Measurements from ENCODE around the gene SGCE.

GRCh38 chr7:94618126-94618525, 37.8 kb downstream of the SGCE start:
- TF ChIP-seq EZH2 (IDR thresholded peaks at IDR 0.05; ENCODE audit: borderline replicate concordance, control insufficient read depth, low read depth, low read length) (no peak), CTCF (IDR thresholded peaks at IDR 0.05 in 2 of 3, conservative IDR thresholded peaks at IDR 0.05 in 1 of 3; ENCODE audit: control insufficient read depth in 2 of 3, extremely low read depth in 1 of 3, insufficient read depth in 1 of 3, low read depth in 3 of 3, low read length in 3 of 3) (no peak), ASH2L (IDR thresholded peaks at IDR 0.05; ENCODE audit: borderline replicate concordance, low read depth) (no peak), SKIL (IDR thresholded peaks at IDR 0.05; ENCODE audit: low read depth, poor library complexity, severe bottlenecking) (no peak), FOXK2 (IDR thresholded peaks at IDR 0.05) (no peak), MYC (IDR thresholded peaks at IDR 0.05; ENCODE audit: insufficient read depth, insufficient read length, insufficient replicate concordance, low read length, severe bottlenecking) (no peak), SUPT20H (IDR thresholded peaks at IDR 0.05; ENCODE audit: borderline replicate concordance, control insufficient read depth, low read depth, low read length) (no peak), POLR2AphosphoS5 (IDR thresholded peaks at IDR 0.05; ENCODE audit: low read length) (no peak), ZBTB33 (IDR thresholded peaks at IDR 0.05) (no peak)

Data from GM12878 (cell line).